ENCODE results near the gene HOXB5.

Gene HOXB5

DNA sequence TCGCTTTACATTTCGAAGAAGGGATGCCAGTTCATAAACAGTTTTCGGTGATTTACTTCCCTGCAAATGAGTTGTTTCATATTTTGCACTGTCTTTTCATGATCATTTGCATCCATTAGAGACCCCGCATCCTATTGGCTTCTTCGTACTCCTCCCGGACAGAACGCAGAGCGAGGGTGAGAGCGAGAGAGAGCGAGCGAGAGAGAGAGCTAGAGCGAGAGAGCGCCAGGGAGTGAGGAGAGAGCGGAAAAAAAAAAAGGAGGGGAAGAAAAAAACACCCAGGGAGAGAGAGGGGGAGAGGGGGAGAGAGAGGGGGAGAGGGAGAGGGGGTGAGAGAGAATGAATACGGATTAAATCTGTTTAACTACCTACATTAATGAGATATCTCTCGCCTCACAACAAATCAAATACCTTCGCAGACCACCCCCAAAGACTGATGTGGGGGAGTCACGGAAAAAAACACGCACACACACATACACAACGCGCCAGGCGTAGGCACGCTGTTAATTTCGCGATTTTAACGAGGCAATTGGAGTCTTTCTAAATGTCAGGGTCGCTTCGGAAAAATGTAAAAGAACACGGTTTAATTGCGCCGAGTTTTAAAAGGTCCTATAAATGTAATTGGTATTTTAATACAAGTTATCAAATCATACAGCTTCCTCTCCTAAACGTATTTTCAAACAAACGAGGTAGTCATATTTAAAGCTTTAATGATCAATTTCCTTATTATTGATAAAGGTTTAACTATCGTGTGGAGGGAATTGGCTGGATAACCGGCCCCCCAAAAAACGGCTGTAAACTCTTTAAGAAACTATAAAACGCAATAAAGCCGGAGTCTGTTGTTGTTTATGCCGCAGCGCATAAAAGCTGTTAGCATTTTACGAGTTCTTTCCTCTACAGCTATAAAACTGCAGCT, 21.7 kb upstream of the HOXB5 start, which contains the start of gene HOXB8:
TSS of gene HOXB8 (minus strand) at position 246 of the 916 bp plus-strand sequence. CDS start 588 bp downstream, outside the sequence.
- DNase-seq = no peak

DNA sequence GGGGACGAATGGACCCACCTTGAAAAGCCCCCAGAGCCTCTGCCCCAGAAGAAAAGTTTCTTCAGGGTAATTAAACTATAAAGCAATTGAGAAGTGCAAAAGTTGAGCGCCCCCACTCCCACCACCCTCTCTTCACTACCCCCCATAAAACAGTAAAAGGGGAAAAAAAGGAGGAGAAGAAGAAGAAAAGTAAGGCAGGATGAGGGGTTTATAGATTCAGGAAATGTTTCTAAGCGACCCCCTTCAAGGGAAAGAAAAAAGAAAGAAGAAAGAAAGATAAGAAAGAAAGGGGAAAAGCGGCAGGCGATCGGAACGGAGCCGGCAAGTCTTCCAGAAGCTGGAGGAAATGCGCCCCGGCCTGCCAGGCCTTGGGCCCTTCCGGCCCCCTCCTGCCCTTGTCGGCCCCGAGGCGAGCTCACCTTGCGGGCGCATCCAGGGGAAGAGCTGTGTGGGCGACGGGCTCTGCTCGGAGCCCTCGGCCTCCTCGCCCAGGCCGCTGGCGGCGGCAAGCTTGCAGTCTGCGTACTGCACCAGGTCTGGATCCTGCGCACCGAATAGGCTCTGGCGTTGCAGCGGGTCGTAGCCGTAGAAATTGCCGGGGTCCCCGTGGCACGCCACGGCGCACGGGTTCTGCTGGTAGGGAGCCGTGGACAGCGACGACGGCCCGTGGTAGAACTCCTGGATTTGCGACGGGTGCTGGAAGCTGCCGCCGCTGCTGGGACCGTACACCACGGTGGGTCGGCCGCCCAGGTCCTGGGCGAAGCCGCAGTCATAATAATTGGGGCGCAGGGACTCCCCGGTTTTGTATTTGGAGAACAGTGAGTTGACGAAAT, 20.5 kb upstream of the HOXB5 start:
- DNase-seq = no peak

- DNase-seq = peak; percentile 28
These were observed 19.5 kb upstream of the HOXB5 start for GRCh38 chr17:48612854-48613691.

- no peak for DNase-seq
These were observed 18.9 kb upstream of the HOXB5 start for GRCh38 chr17:48612456-48612853.

GRCh38 chr17:48611681-48612455, 18.3 kb upstream of the HOXB5 start:
- DNase-seq = peak; percentile 38

DNA sequence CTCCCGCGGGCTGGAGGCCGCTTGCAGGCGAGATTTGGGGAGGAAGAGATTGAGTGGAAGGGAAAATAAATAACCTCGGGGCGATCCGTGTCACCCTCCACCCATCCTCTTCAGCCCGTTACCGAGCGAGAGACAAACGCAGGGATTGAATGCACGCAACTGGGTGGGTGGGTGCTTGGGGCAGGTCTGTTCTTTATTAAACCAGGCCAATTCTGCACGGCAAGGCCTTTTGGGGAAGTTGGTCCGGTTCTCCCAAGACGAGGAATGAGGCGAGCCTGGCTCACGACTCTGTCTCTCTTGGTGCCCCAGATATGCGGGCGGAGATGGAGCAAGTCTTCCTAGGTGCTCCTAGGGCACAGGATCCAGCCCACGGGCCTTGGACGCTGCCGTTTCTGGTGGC, 17.6 kb upstream of the HOXB5 start:
- no peak for DNase-seq

- peak; percentile 42 for DNase-seq
These were observed 17.0 kb upstream of the HOXB5 start, which contains the start of gene HOXB7 for GRCh38 chr17:48610282-48611211. Gene HOXB7, minus strand, starts transcription at chr17:48611017. Its CDS starts 99 bp downstream, at chr17:48610918.

DNA sequence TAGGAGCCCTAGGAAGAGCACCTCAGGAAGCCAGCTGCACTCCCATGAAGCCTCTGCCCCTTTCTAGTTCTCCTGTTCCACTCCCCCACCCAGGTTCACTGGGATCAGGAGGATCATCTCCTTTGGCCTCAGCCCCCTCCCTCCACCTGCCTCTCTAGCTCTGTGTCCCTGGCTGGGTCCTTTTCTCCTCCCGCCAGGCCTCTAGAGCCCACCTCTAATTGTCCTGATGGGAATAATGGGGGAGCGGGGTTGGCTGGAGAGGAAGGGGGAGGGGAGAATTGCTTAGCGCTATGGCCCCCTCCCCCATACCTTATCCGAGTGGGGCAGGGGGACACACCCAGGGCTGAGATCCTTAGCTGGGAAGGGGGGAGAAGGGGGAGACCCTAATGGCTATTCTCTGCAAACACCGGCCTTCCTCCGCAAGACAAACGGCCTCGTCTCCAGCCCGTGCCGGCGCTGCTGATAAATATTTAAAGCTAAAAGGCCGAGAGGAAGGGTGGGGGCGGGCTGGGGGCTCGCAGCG, 16.2 kb upstream of the HOXB5 start:
- no peak for DNase-seq

DNA sequence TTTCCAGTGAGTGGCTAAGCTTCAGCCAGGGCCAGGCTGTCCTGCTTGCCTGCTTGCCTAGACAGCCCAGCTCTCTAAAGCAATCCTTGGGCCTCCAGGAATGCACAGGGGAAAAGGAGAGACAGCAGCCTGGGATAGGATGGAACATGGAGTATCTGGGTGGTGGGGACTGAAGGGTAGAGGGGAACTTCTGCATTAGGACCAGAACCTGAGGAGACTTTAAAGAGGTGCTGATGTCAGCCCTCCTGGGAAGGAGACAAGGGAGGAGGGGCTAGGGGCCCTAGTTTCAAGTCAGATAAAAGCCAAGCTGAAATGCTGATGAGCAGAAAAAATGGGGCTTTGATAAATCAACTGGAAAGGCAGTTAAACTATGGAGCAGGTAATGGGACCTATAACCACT, 15.5 kb upstream of the HOXB5 start:
- DNase-seq = no peak

GRCh38 chr17:48608494-48608834, 14.9 kb upstream of the HOXB5 start:
- DNase-seq = no peak

DNA sequence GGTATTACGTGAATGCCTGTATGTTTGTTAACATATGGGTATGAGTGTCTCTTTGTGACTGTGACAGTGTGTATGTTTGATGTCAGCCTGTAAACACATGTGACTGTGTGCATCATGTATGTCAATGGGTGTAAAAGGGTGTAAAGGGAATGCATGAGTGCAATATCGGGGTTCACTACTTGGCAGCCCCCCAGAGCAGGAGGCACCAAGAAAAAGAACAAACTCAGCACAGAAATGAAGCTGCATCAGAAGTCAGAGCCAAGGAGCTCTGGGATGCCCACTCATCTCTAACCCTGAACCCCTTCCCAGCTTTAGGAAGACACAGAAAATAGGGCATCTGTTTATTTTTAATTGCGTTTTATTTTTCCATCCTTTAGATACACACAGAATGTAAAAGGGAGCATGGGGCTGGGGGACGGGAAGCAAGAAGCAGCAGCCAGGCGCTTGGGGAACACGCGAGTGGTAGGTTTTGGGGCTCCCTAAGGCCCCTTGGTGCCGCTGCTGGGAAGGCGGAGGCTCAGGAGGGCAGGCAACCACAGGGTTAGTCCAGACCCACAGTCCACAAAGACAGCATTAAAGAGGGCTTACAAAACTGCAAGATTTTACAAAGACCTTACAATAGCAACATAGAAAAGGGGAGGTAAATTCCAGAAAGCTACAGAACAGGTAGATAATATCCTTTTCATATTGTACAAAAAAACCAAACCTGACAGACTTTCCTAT, 13.5 kb upstream of the HOXB5 start:
- DNase-seq = no peak

DNA sequence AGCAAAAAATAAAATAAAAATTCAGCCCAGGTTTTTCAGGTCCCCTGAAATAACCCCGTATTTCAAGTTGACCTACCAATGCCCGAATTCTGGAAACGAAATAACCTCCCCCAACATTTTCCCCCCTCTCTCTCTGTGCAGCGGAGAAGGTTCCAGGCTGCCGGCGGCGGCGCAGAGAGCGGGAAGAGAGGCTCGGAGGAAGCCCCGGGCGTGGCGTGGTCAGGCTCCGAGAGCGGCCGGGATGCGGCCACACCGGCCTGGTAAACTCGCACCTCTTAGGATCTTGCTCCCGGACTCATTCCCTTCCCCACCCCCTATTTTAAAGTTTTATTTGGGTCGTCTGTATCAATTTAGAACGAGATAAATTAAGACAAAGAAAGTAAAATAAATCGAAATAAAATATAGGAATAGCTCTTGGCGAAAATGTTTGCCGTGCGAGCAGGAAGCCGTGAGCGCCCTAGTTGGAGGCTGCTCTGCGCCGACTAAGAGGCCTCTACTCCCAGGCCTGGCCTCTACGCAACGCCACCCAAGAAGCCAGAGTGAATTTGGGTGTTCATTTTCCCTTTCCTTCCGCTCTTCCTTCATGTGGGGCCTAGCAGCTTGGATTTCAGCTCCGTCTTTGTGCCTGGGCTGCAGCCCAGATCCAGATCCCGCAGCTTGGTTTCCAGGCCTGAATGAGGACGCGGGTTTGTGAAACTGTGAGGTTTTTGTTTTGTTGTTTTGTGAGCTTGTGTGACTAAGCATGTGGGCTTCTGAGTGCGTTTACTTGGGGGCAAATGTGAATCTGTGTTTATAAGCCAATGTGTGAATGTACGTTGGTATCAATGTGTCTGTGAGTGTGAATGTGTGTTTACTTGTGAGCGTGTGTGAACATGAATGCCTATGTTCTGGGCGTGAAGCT, 12.7 kb upstream of the HOXB5 start:
- DNase-seq = no peak

DNA sequence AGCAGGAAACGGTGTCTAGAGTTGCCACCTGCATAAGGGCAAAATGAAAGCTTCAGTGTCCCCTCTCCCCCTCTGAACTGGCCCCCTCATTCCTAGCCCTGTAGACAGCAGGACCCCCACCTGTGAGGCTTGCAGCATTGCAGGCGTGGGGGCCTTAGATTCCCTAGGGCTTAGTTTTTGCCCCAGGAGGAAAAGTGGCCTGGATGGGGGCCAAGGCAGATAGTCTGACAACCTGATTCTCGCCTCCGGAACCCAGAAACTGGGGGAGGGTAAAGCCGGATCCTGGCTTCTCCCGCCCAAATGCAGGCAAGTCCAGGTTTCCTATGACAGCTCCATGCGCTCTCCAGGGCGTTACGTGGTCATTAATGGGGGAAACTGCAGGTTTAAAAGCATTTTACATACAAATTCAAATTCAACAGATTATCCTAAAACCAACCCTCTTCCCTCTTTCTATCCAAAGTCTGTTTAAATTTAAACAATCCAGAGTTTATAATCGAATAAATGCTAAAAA, 11.9 kb upstream of the HOXB5 start:
- no peak for DNase-seq

DNA sequence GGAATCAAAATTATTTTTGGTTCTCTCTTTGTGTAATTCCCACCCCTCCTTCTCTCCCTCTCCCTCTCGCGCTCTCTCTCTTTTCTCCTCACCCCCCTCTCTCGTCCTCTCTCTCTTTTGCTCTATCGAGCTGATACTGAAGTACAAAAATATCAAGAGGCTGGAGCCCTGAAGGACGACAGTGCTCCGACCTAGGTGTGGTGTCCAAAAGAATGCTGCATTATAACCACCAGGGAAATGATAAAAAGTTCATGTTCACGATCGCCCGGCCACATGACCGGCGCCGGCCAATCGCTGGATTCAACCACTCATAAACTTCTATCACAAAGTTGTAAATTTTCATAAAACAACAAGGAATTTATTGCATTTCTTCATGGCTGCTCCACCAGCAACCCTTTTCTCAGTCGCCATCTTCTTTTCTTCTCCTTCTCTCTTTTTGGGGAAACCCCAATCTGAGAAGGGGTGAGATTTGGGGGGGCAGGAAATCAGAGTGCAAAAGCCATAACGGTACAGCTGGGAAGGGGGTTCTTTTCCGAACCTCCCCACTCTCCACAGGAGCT, 11.3 kb upstream of the HOXB5 start, which contains the start of gene HOXB6:
TSS of gene HOXB6 (minus strand) at position 217 of the 560 bp plus-strand sequence. CDS start 6,836 bp downstream, outside the sequence.
- peak; percentile 76 for DNase-seq

DNA sequence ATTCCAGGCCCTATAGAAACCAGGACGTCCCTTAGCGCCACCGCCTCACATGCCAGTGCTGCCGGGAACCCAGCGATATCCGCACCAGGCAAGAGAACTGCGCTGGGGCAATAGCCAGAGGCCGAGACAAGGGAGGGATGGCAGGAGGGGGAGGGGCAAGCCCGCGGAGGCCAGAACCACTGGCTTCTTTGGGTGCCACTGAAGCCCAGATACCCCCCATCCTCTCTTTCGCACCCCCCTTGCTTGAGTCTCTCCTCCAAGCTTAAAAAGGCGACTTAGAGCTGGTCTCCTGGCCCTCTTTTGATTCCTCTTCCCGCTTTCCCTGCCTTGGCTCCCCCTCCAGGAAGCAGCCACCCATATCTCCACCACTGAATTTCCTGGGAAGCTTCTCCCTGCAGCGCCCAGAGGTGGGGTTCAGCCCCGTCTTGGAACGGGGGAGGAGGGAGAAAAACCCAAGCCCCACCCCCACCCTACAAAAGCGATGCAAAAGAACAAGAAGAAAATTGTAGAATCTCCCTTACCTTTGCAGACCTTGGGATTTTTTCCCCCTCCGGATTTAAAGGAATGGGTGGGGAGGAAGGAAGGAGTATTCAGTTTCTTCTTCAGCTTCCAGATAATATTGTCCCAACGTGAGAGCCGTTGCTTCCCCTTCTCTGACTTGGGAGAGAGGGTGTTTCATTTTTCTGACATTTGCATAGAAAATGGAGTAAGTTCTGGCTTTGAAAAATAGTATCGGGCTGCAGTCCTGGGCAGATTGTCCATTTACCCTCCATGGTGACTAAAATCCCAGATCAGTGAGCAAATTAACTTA, 10.6 kb upstream of the HOXB5 start:
- peak; percentile 62 for DNase-seq

GRCh38 chr17:48601539-48602425, 8.2 kb upstream of the HOXB5 start:
- DNase-seq = peak; percentile 62
